ENCODE data around the gene PRKACA.

DNA sequence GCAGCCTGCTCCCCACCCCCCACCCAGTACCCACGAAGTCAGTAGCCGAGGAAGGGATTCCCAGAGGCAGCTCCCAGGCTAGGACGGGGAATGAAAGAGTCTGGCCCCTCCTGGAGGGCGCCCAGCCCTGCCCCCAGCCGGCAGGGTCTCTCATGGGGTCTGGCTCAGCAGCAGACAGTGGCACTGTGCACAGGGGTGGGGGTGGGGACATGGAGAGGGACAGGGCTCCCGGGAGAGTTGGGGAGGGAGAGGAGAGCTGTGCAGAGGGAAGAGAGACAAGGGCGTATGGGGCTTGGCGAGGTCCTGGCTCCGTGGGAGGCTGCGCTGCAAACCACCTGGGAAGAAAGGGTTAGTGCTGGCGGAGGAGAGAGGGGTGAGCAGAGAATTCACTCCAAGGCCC, 46.5 kb upstream of the PRKACA start:
- TF ChIP-seq CTCF (IDR thresholded peaks at IDR 0.05; ENCODE audit: low read length) = no peak
- TF ChIP-seq EZH2 (optimal IDR thresholded peaks at IDR 0.05; ENCODE audit: low read depth, low read length) = no peak
- TF ChIP-seq EZH2phosphoT487 (IDR thresholded peaks at IDR 0.05; ENCODE audit: low read length) = no peak
